ENCODE data around the gene YTHDF1. TPM values are rescaled to one million over a fixed set of nuclear protein-coding genes. Genes with fewer than 3 reads are reported as not detected.

YTHDF1 gene
- total and polyA plus RNA-seq, 2 of the 8 experiments (the other 6 are each of a cell fraction or from before 2014, with no cell fraction given), result 32.8 to 66.0 TPM

GRCh38 chr20:63182946-63183415 is 33.0 kb downstream of the YTHDF1 start (continued):
- no peak for TF ChIP-seq BCL11A (IDR thresholded peaks at IDR 0.05; ENCODE audit: low read depth in 2 of 2, low read length in 2 of 2)

Measured in H1 (cell line).